Caco-2 (cell line): ENCODE data around the gene IFI30. TPM values are rescaled to one million over a fixed set of nuclear protein-coding genes. Genes with fewer than 3 reads are reported as not detected.

Source experiments
- BruUV-seq: library from RNA; stranded (reverse); fragments of 400-500 nt; replicated peaks from 2 replicates; lab custom pipeline; 2021; lab: Mats Ljungman, UMichigan
- CTCF ChIA-PET: fragments of 300-600 bp; sonication (Branson Sonifier 250); formaldehyde crosslinking; loops from one replicate; lab custom pipeline; 2022; ENCODE audit warnings: antibody characterized with exemption; lab: Charles Lee
- POLR2A ChIA-PET: fragments of 300-600 bp; sonication (Branson Sonifier 250); formaldehyde crosslinking; loops from one replicate; lab custom pipeline; 2022; ENCODE audit warnings: antibody characterized with exemption; lab: Charles Lee
- DNase-seq, 2 experiments: peaks; one replicate each; pipeline versions ENCODE4 v3.0.0 to v3.0.0-alpha.2; 2020 to 2022
- H3K27me3 ChIP-seq: replicated peaks from 2 replicates; pipeline ENCODE4 v1.6.0; 2011; ENCODE audit warnings: low read length; ENCODE audit not compliant: control insufficient read depth, insufficient read depth
- H3K36me3 ChIP-seq: 2 replicates; pipeline ENCODE4 v1.5.1; 2011; ENCODE audit warnings: low read length; ENCODE audit not compliant: control insufficient read depth, insufficient read depth
- H3K4me1 ChIP-seq: fragments of 250-450 bp; sonication (Bioruptor Pico); 2 replicates; pipeline ENCODE4 v1.5.1; 2020; ENCODE audit warnings: mild to moderate bottlenecking
- H3K4me3 ChIP-seq: 2 replicates; pipeline ENCODE4 v1.5.1; 2011; ENCODE audit warnings: low read depth, mild to moderate bottlenecking, control low read depth, low read length
- H3K9me3 ChIP-seq: fragments of 250-450 bp; sonication (Bioruptor Pico); 2 replicates; pipeline ENCODE4 v1.5.1; 2020; ENCODE audit warnings: mild to moderate bottlenecking, moderate library complexity
- H3K27ac Mint-ChIP-seq: one replicate; pipeline ENCODE4 v1.8.0; 2022; ENCODE audit warnings: mixed read lengths; ENCODE audit not compliant: unreplicated experiment
- H3K27me3 Mint-ChIP-seq: one replicate; pipeline ENCODE4 v1.8.0; 2022; ENCODE audit warnings: mixed read lengths; ENCODE audit not compliant: insufficient read depth, unreplicated experiment
- H3K36me3 Mint-ChIP-seq: one replicate; pipeline ENCODE4 v1.8.0; 2022; ENCODE audit warnings: mild to moderate bottlenecking, mixed read lengths; ENCODE audit not compliant: insufficient read depth, unreplicated experiment
- H3K4me1 Mint-ChIP-seq: one replicate; pipeline ENCODE4 v1.8.0; 2022; ENCODE audit warnings: low read depth, mixed read lengths; ENCODE audit not compliant: unreplicated experiment
- H3K4me3 Mint-ChIP-seq: one replicate; pipeline ENCODE4 v1.8.0; 2022; ENCODE audit warnings: mild to moderate bottlenecking, moderate library complexity, mixed read lengths; ENCODE audit not compliant: unreplicated experiment
- H3K9me3 Mint-ChIP-seq: one replicate; pipeline ENCODE4 v1.8.0; 2022; ENCODE audit warnings: mixed read lengths; ENCODE audit not compliant: unreplicated experiment
- intact Hi-C: fragments of 100-400 bp; cut with micrococcal nuclease; formaldehyde crosslinking; loops from one replicate; pipeline ENCODE4 v1.10.0; 2022; ENCODE audit not compliant: unreplicated experiment
- total RNA-seq: library from RNA; stranded (reverse); gene quantifications from 2 replicates; pipeline ENCODE4 v1.2.3, GENCODE V29; 2022
- TF ChIP-seq, protein P1 (sequence below), 2 experiments: fragments of 200-600 bp in 1 of 2; IDR thresholded peaks; 1 replicate in 1 of 2; 2 replicates in 1 of 2; pipeline versions ENCODE4 v1.5.1 to v1.8.0; 2011 to 2022; ENCODE audit warnings: antibody characterized with exemption in 1 of 2, control low read depth in 1 of 2, inconsistent platforms in 1 of 2, low read depth in 1 of 2, low read length in 1 of 2, mild to moderate bottlenecking in 1 of 2, moderate library complexity in 1 of 2; ENCODE audit not compliant: insufficient read depth in 1 of 2, severe bottlenecking in 1 of 2, unreplicated experiment in 1 of 2

IFI30 gene
- total RNA-seq, 1 experiment from 2014 or later = 39.6 TPM

DNA sequence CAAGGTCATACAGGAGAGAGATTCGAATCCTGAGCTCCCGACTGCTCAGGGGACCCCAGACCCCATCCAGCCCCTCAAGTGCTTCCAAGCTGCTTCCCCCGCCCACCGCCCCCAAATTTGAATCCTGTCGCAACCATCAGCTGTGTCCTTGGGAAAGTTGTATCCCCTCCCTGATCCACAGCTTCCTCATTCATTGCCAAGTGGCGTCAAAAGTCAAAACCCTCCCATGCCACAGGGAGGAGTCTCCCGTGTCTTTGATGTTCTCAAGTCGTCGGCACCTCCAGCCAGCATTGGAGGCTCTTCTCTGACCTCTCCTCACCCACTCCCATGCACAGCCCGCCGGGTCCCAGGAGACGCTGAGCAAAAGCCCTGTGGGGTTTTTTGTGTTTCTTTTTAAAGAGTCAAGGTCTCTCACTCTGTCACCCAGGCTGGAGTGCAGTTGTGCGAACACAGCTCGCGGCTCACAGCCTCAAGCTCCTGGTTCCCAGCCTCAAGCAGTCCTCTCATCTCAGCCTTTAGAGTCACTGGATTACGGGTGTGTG is 2.8 kb upstream of the IFI30 start:
- H3K27me3 ChIP-seq = no peaks in the 10 kb centered on the region
- H3K27ac Mint-ChIP-seq = no peak overlapping the region
- peaks cover 1% of the 10 kb centered on the region for H3K36me3 ChIP-seq
- CTCF ChIA-PET = interaction anchor here (0.6 to 1.1 kb wide), 4 partner anchors 22 to 1086 kb away, joined by 3 read pairs; partner anchors contain the start of gene MPV17L2
- BruUV-seq = no TSS peak
- H3K4me3 ChIP-seq = no peak overlapping the region
- peaks cover 39% of the 10 kb centered on the region for H3K36me3 Mint-ChIP-seq
- intact Hi-C loops = no loop called here
- TF ChIP-seq, protein P1, sequence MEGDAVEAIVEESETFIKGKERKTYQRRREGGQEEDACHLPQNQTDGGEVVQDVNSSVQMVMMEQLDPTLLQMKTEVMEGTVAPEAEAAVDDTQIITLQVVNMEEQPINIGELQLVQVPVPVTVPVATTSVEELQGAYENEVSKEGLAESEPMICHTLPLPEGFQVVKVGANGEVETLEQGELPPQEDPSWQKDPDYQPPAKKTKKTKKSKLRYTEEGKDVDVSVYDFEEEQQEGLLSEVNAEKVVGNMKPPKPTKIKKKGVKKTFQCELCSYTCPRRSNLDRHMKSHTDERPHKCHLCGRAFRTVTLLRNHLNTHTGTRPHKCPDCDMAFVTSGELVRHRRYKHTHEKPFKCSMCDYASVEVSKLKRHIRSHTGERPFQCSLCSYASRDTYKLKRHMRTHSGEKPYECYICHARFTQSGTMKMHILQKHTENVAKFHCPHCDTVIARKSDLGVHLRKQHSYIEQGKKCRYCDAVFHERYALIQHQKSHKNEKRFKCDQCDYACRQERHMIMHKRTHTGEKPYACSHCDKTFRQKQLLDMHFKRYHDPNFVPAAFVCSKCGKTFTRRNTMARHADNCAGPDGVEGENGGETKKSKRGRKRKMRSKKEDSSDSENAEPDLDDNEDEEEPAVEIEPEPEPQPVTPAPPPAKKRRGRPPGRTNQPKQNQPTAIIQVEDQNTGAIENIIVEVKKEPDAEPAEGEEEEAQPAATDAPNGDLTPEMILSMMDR (IDR thresholded peaks at IDR 0.05; ENCODE audit: insufficient read depth in 1 of 2, low read depth in 1 of 2, low read length in 1 of 2, severe bottlenecking in 1 of 2, unreplicated experiment in 1 of 2) = no peak
- H3K27me3 Mint-ChIP-seq = no peaks in the 10 kb centered on the region
- H3K9me3 Mint-ChIP-seq = no peaks in the 10 kb centered on the region
- no peak overlapping the region for H3K4me3 Mint-ChIP-seq
- H3K4me1 Mint-ChIP-seq = no peaks in the 10 kb centered on the region
- H3K9me3 ChIP-seq = no peaks in the 10 kb centered on the region
- POLR2A ChIA-PET = interaction anchor here (0.7 kb wide), 1 partner anchor 18 kb away, joined by 7 read pairs; the partner anchor contains the start of gene PIK3R2
- no peak for DNase-seq
- H3K4me1 ChIP-seq = 0 out of 2 replicates have a peak, but pooled peaks cover 4% of the 10 kb centered on the region

DNA sequence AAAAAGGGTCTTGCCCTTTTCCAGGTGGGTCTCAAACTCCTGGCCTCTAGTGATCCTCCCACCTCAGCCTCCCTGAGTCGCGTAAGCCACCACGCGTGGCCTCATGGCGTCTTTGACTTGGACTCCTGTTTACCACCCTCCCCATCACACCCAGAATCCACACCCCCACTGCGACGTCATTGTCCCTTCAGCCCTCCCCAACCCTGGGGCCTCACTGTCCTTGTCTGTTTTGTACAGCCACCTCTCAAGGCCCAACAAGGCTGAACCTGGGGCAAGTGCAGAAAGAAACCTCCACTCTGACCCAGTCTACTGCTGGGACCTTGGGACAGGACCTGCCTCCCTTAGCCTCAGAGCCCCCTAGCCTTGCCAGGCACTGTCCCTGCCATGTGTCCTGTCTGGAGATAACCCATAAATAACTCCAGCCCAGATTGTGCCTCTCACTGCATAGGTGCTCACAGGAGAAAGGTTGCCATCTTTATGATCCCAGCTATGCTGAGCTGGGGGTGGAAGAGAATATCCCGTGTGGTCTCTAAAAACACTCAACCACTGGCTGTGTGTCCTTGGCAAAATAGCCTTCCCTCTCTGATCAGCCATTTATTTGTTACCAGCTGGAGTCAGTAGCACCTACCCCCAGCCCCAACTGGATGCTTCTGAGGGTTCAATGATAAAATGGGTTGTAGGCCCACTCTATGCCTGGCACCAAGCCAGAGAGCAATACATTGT is 1.8 kb upstream of the IFI30 start:
- H3K36me3 Mint-ChIP-seq = peaks cover 30% of the 10 kb centered on the region
- Histone ChIP-seq H3K9me3 (no peaks in the 10 kb centered on the region), H3K36me3 (peaks cover 1% of the 10 kb centered on the region), H3K4me3 (no peak overlapping the region), H3K4me1 (0 out of 2 replicates have a peak, but pooled peaks cover 4% of the 10 kb centered on the region), H3K27me3 (no peaks in the 10 kb centered on the region)
- intact Hi-C loops = no loop called here
- no peaks in the 10 kb centered on the region for H3K4me1 Mint-ChIP-seq
- H3K27me3 Mint-ChIP-seq = no peaks in the 10 kb centered on the region
- no TSS peak for BruUV-seq
- TF ChIP-seq, protein P1 (IDR thresholded peaks at IDR 0.05; ENCODE audit: insufficient read depth in 1 of 2, low read depth in 1 of 2, low read length in 1 of 2, severe bottlenecking in 1 of 2, unreplicated experiment in 1 of 2) = no peak
- DNase-seq = no peak
- POLR2A ChIA-PET = no interaction called here
- no peak overlapping the region for H3K4me3 Mint-ChIP-seq
- CTCF ChIA-PET = no interaction called here
- H3K27ac Mint-ChIP-seq = no peak overlapping the region
- H3K9me3 Mint-ChIP-seq = no peaks in the 10 kb centered on the region

DNA sequence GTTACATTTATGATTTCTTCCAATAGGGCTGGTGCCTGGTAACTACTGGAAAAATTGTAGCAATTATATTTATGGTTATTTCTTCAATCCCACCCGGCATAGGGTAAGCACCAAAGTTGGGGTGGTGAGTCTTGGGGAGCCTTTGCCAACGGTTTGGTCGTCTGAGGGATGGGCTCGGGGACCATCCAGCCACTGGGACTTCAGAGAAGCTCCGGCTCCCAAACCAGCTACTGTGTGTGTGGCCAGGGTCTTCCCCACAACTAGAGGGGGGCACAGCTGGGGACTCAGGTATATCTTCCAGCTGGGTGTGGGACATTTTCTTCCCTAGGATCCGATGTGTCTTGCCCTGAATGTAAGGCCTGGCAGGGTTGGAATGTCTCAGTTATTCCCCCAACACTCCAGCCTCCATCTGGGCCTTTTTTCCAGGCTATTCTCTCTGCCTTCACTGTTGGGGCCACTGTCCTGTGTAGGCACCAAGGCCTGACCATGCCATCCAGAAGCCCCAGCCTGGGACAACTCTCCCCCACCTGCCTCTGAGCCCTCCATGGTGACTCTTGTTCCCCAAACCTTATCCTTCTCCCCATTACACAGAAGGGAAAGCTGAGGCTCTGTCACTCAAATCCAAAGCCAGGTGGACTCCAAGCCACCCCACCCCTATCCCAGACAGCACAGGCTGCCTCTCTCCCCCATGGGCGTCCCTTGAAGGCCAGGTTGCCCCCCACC is 1.1 kb upstream of the IFI30 start:
- BruUV-seq = no TSS peak
- Mint-ChIP-seq H3K4me1 (no peaks in the 10 kb centered on the region), H3K36me3 (peaks cover 25% of the 10 kb centered on the region), H3K27ac (no peak overlapping the region), H3K4me3 (peak overlapping the region; percentile 76), H3K27me3 (no peaks in the 10 kb centered on the region), H3K9me3 (no peaks in the 10 kb centered on the region)
- ChIA-PET CTCF (no interaction called here), POLR2A (no interaction called here)
- Histone ChIP-seq H3K27me3 (no peaks in the 10 kb centered on the region), H3K36me3 (peaks cover 1% of the 10 kb centered on the region), H3K4me1 (0 out of 2 replicates have a peak, but pooled peaks cover 4% of the 10 kb centered on the region), H3K4me3 (no peak overlapping the region), H3K9me3 (no peaks in the 10 kb centered on the region)
- intact Hi-C loops = no loop called here
- TF ChIP-seq, protein P1 (IDR thresholded peaks at IDR 0.05; ENCODE audit: insufficient read depth in 1 of 2, low read depth in 1 of 2, low read length in 1 of 2, severe bottlenecking in 1 of 2, unreplicated experiment in 1 of 2) = no peak
- no peak for DNase-seq
